GM12891 (cell line): ENCODE data around the gene CD180.

ENCODE experiments used
- POLR2A ChIP-seq: IDR thresholded peaks from 2 replicates; pipeline ENCODE4 v1.6.1; 2011; ENCODE audit warnings: low read depth, low read length, control low read depth
- POLR2AphosphoS5 ChIP-seq: IDR thresholded peaks from 2 replicates; pipeline ENCODE4 v1.6.1; 2011; ENCODE audit warnings: low read depth, low read length, control low read depth
- POU2F2 ChIP-seq: IDR thresholded peaks from 2 replicates; pipeline ENCODE4 v1.6.1; 2011; ENCODE audit warnings: low read depth, mild to moderate bottlenecking, control low read depth, low read length, moderate library complexity
- SPI1 ChIP-seq: IDR thresholded peaks from 2 replicates; pipeline ENCODE4 v1.6.1; 2011; ENCODE audit warnings: low read depth, low read length, control low read depth
- TAF1 ChIP-seq: IDR thresholded peaks from 2 replicates; pipeline ENCODE4 v1.6.1; 2011; ENCODE audit warnings: low read depth, low read length, control low read depth

DNA sequence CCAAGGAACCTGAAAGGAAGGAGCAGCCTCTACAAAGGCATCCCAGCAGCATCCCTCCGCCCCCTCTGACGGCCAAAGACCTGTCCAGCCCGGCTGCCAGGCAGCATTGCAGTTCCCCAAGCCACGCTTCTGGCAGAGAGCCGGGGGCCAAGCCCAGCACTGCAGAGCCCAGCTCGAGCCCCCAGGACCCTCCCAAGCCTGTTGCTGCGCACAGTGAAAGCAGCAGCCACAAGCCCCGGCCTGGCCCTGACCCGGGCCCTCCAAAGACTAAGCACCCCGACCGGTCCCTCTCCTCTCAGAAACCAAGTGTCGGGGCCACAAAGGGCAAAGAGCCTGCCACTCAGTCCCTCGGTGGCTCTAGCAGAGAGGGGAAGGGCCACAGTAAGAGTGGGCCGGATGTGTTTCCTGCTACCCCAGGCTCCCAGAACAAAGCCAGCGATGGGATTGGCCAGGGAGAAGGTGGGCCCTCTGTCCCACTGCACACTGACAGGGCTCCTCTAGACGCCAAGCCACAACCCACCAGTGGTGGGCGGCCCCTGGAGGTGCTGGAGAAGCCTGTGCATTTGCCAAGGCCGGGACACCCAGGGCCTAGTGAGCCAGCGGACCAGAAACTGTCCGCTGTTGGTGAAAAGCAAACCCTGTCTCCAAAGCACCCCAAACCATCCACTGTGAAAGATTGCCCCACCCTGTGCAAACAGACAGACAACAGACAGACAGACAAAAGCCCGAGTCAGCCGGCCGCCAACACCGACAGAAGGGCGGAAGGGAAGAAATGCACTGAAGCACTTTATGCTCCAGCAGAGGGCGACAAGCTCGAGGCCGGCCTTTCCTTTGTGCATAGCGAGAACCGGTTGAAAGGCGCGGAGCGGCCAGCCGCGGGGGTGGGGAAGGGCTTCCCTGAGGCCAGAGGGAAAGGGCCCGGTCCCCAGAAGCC is 30.8 kb downstream of the CD180 start:
- TF ChIP-seq POLR2A: 0 out of 2 replicates have a peak, but pooled peaks have one; percentile 26
- TF ChIP-seq POLR2AphosphoS5: no peak
- TF ChIP-seq SPI1: peak; percentile 36; the same call in 1 of the 2 replicates
- 0 out of 2 replicates have a peak, but pooled peaks have one; percentile 11 for TF ChIP-seq TAF1
- TF ChIP-seq POU2F2: peak; percentile 35; the same call in 1 of the 2 replicates
